ENCODE results near the gene RNLS.
"Not testable (repeated sequence)": the region's sequence is repeated elsewhere in the genome, so short reads cannot be mapped to it uniquely, and the experiment has no call there.

The RNLS gene

GRCh38 chr10:88521791-88522190, 61.3 kb downstream of the RNLS start:
- no peak for DNase-seq

- DNase-seq = no peak
These were observed 67.9 kb downstream of the RNLS start for GRCh38 chr10:88515235-88515634.

DNA sequence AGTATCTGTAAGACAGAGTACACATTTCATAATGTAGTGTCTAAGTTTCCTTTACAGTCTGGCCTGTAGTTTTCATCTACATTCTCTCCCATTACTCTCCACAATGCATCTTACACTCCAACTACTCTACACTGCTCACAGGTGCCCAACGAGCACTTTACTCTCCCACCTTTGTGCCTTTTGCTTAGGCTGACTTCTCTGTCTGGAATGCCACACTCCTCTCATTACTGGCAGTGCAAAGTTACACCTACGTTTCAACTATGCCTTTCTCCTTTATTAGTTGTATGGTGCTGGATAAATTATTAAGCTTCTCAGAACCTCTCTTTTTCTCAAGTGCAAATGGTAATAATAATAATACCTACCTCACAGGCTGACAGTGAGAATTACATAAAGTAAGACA, 70.5 kb downstream of the RNLS start:
- no peak for DNase-seq

DNA sequence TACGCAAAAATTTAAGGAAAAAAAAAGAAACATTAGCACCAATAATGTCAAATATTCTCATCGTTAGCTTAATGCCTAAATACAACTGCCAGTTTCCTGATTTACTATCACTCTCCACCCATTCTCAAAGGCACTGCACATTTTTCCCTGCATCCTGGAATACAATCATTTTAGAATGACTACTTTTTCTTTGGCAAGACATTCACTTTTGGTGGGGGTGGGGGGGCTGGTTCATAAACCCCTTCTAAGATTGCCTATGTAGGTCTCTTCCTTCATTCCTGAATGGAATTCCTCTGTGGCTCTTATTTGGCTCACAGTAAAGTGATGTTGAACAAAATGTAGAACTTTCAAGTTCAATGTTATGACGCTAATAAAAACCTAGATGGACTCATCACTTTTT, 74.3 kb downstream of the RNLS start:
- no peak for DNase-seq

GRCh38 chr10:88507826-88508453, 75.2 kb downstream of the RNLS start:
- no peak for DNase-seq

- no peak for DNase-seq
These were observed 75.7 kb downstream of the RNLS start for GRCh38 chr10:88507404-88507803.

DNA sequence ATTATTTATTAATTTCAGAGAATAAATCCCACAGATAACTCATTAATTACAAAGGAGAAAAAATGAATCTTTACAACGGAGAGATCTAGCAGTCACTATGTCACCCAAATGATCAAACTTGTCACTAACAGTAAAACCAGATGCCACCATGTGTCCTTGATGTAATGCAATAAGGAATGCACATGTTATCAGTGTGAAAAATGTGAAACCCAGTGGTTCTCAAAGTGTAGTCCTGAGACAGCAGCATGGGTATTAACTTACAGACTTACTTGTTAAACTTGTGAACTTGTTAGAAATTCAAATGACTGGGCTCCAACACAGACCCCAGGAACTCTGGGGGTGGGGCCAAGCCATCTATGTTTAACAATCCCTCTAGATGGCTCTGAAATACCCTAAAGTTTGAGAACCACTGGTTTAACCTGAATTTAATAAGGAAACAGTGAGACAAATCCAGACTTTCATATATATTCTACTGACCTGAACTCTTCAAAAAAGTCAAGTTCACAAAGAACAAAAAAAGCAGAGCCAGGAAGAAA, 77.4 kb downstream of the RNLS start:
- no peak for DNase-seq

- DNase-seq = no peak
These were observed 77.9 kb downstream of the RNLS start for GRCh38 chr10:88505265-88505664.

DNA sequence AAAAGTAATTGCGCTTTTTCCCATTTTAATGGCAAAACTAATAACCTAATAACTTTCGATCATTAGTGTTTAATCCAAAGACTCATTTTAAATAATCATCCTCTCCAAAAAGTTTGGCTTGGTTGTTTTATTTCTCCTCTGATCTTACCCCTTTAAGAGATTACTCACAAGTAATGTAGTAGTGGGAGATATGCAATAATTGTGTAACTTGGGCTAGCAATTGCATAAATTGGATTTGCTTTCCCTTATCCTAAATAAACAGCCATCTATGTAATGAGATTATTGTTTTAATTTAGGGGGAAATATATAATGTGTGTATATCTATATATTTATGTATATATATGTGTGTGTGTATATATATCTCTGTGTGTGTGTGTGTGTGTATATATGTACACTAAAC, 82.5 kb downstream of the RNLS start:
- no peak for DNase-seq

DNA sequence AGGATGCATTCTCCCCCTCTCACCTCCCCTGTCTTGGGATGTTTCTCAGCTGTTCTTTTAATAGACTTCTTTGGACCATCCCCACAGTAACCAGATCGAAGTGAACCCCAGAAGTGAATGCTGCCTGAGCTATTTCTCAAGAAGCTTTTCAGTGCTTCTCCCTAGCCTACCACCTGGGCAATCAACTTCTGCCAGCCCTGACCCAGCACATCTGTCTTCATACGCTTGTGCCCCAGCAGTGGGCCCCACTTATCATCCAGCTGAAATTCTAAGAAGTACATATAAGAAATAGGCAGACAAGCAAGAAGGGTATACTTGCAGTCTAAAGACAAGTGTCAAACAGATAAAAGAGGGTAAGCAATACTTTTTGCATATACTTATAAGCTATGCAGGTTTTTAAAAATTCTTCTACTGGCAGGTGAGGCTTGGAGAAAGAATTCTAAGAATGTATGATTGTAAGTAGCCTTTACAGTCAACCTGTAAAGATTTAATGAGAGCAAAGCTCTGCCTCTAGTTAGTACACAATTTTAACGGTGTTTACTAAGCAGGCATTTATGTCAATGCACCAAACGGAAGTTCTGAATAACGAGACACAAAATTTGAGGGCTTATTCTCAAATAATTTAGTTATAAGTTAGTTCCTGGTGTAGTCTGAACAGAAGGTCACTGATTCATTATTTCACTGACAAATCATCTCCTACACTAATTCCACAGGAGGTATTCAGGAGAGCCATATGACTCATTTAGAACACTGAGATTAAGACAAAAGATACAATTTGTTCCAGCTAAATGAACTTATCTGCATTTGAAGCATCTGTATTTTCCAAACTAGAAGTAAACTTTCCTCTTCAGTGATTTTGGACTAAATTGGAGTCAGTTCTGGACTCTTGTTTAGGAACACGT, 83.3 kb downstream of the RNLS start:
- no peak for DNase-seq

DNA sequence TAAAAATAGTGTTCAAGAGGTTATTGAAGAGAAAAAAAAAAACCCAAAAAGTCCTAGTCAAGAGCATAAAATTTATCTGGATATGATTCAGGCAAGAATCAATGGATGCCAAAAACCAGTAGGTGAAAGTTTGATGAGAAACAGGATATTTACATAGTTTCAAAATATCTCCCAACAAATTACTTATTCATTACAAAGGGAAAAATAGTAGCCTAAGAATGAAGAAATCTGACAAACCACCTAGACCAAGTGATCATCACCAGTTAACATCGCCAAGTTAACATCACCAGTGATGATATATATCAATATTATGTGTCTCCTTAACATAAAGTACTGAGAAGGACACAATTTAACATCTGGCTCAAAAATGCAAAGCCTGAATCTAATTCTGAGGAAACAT, 85.2 kb downstream of the RNLS start:
- DNase-seq = no peak

DNA sequence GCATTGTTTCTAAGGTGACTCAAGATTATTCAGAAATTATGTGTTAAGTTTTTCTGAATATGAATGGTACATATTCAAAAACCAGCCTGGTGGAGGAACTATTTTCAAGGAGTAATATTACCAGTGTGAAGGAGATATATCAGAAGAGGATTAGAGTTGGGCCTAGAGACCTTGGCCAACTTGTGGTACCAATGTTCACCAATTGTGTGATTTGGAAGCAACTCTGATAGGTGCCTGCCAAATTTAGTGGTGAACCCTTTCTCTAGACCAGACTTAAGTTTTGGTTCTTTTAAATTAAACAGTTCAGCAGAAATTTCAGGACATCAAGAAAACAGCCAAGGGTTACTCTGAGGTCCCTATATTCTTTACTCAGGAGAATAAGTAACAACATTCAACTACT, 88.6 kb downstream of the RNLS start:
- DNase-seq = no peak

GRCh38 chr10:88493691-88494483, 89.2 kb downstream of the RNLS start:
- no peak for DNase-seq

GRCh38 chr10:88491314-88491713, 91.8 kb downstream of the RNLS start:
- DNase-seq = no peak

- no peak for DNase-seq
These were observed 92.7 kb downstream of the RNLS start for GRCh38 chr10:88490231-88490980.

DNA sequence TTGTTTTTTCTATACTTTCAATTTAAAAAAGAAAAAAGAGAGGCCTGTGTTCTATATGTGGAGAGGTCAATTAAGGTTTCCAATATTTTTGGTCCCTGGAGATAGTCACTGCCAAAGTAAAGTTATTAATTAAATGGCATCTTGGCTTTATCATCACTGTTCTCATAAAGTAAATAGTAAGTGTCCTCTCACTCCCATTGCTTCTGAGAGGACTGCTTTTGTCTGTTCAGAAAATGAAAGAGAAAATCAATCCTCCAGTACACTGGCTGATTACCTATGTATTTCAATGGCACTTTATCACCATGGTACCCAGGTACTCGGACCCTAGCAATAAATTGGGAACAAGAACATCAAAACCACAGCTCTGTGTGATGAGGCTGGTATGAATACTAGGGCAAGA, 94.0 kb downstream of the RNLS start:
- no peak for DNase-seq

DNA sequence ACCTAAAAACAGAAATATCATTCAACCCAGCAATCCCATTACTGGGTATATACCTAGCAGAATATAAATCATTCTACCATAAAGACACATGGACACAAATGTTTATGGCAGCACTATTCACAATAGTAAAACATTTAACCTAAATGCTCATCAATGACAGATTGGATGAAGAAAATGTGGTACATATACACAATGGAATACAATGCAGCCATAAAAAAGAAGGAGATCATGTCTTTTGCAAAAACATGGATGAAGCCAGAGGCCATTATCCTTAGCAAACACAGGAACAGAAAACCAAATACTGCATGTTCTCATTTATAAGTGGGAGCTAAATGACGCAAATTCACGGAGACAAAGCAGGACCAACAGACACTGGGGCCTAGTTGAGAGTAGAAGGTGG, 96.3 kb downstream of the RNLS start:
- DNase-seq = not testable (repeated sequence)

- DNase-seq = no peak
These were observed 100.9 kb downstream of the RNLS start for GRCh38 chr10:88482220-88482619.

GRCh38 chr10:88478256-88478655, 104.9 kb downstream of the RNLS start:
- DNase-seq = no peak

- DNase-seq = no peak
These were observed 105.6 kb downstream of the RNLS start for GRCh38 chr10:88477343-88478085.

- DNase-seq = no peak
These were observed 108.0 kb downstream of the RNLS start for GRCh38 chr10:88474884-88475844.

Measured in NCI-H1436 (cell line).